IMR-90 (cell line): ENCODE data around the gene BICD1. TPM values are rescaled to one million over a fixed set of nuclear protein-coding genes. Genes with fewer than 3 reads are reported as not detected.

ENCODE experiments used
- ATAC-seq: fragments of 200-7000 bp; cut with Tn5 transposase; 2 replicates; pipeline ENCODE4 v1.9.1; 2020; ENCODE audit warnings: low read depth, mild to moderate bottlenecking, moderate library complexity
- BruUV-seq: library from RNA; stranded (reverse); fragments of 400-500 nt; replicated peaks from 2 replicates; lab custom pipeline; 2021; lab: Mats Ljungman, UMichigan
- CTCF ChIA-PET: fragments of 300-600 bp; formaldehyde crosslinking; extraction: SDS; loops from one replicate; lab custom pipeline; 2021; ENCODE audit warnings: antibody characterized with exemption; lab: Yijun Ruan, JAX
- POLR2A ChIA-PET: fragments of 300-600 bp; sonication (Branson Sonifier 250); formaldehyde crosslinking; loops from one replicate; lab custom pipeline; 2022; ENCODE audit warnings: antibody characterized with exemption; ENCODE audit not compliant: unreplicated experiment; lab: Charles Lee
- DNase-seq: peaks from one replicate; pipeline ENCODE4 v3.0.0; 2013
- H2AFZ ChIP-seq: replicated peaks from 2 replicates; pipeline ENCODE3; 2013; ENCODE audit warnings: low read length, mild to moderate bottlenecking; ENCODE audit not compliant: poor library complexity
- H2AK5ac ChIP-seq: 2 replicates; pipeline ENCODE4 v1.6.1; 2013; ENCODE audit warnings: low read depth, low read length, inconsistent platforms
- H2AK9ac ChIP-seq: replicated peaks from 2 replicates; pipeline ENCODE3; 2013; ENCODE audit warnings: mild to moderate bottlenecking, low read depth, low read length, moderate library complexity; ENCODE audit not compliant: poor library complexity
- H2BK120ac ChIP-seq: 2 replicates; pipeline ENCODE4 v1.6.1; 2013; ENCODE audit warnings: low read depth, low read length, inconsistent platforms
- H2BK15ac ChIP-seq: 3 replicates; pipeline ENCODE4 v1.6.1; 2013; ENCODE audit warnings: low read depth, low read length, inconsistent platforms
- H2BK20ac ChIP-seq: 2 replicates; pipeline ENCODE4 v1.6.1; 2013; ENCODE audit warnings: low read depth, mild to moderate bottlenecking, inconsistent platforms, low read length, moderate library complexity
- H2BK5ac ChIP-seq: 2 replicates; pipeline ENCODE4 v1.6.1; 2013; ENCODE audit warnings: mild to moderate bottlenecking, low read depth, low read length, inconsistent platforms; ENCODE audit not compliant: poor library complexity, severe bottlenecking
- H3K14ac ChIP-seq: replicated peaks from 2 replicates; pipeline ENCODE4 v1.6.1; 2013; ENCODE audit warnings: low read depth, low read length, inconsistent platforms
- H3K18ac ChIP-seq: 2 replicates; pipeline ENCODE4 v1.6.1; 2013; ENCODE audit warnings: low read depth, low read length, control low read depth
- H3K23ac ChIP-seq: 2 replicates; pipeline ENCODE4 v1.6.1; 2013; ENCODE audit warnings: low read depth, low read length, inconsistent platforms
- H3K27ac ChIP-seq: 2 replicates; pipeline ENCODE4 v1.5.1; 2013; ENCODE audit warnings: mild to moderate bottlenecking, control low read depth, low read length; ENCODE audit not compliant: insufficient read depth
- H3K27me3 ChIP-seq: 2 replicates; pipeline ENCODE4 v1.6.1; 2013; ENCODE audit warnings: low read length; ENCODE audit not compliant: control insufficient read depth, insufficient read depth
- H3K36me3 ChIP-seq: 2 replicates; pipeline ENCODE4 v1.6.1; 2013; ENCODE audit warnings: low read length, mixed read lengths; ENCODE audit not compliant: control insufficient read depth, insufficient read depth
- H3K4ac ChIP-seq: 2 replicates; pipeline ENCODE4 v1.6.1; 2013; ENCODE audit warnings: low read depth, low read length, inconsistent platforms
- H3K4me1 ChIP-seq: 2 replicates; pipeline ENCODE4 v1.6.1; 2013; ENCODE audit warnings: low read length, mixed read lengths; ENCODE audit not compliant: control insufficient read depth, insufficient read depth
- H3K4me2 ChIP-seq: 2 replicates; pipeline ENCODE4 v1.6.1; 2013; ENCODE audit warnings: low read depth, mild to moderate bottlenecking, control low read depth, low read length, moderate library complexity
- H3K4me3 ChIP-seq: 2 replicates; pipeline ENCODE4 v1.5.1; 2013; ENCODE audit warnings: low read depth, mild to moderate bottlenecking, control low read depth, low read length, moderate library complexity; ENCODE audit not compliant: insufficient read depth
- H3K56ac ChIP-seq: 2 replicates; pipeline ENCODE4 v1.6.1; 2013; ENCODE audit warnings: low read length, inconsistent platforms; ENCODE audit not compliant: insufficient read depth; ENCODE audit errors: extremely low read depth
- H3K79me1 ChIP-seq, 2 experiments: 2 replicates each; pipeline ENCODE4 v1.6.1; 2013; ENCODE audit warnings: low read length in 2 of 2, inconsistent platforms in 1 of 2, low read depth in 1 of 2
- H3K9ac ChIP-seq: 2 replicates; pipeline ENCODE4 v1.6.1; 2013; ENCODE audit warnings: low read depth, low read length, control low read depth
- H3K9me1 ChIP-seq: 2 replicates; pipeline ENCODE4 v1.6.1; 2013; ENCODE audit warnings: low read length, inconsistent platforms; ENCODE audit not compliant: insufficient read depth
- H3K9me3 ChIP-seq: 2 replicates; pipeline ENCODE4 v1.6.1; 2013; ENCODE audit warnings: low read length; ENCODE audit not compliant: control insufficient read depth, insufficient read depth
- H4K20me1 ChIP-seq: 2 replicates; pipeline ENCODE4 v1.6.1; 2013; ENCODE audit warnings: low read length, inconsistent platforms; ENCODE audit not compliant: insufficient read depth
- H4K5ac ChIP-seq: 2 replicates; pipeline ENCODE4 v1.6.1; 2013; ENCODE audit warnings: mild to moderate bottlenecking, low read depth, low read length, control low read depth
- H4K8ac ChIP-seq, 2 experiments: 2 replicates each; pipeline ENCODE4 v1.6.1; 2013; ENCODE audit warnings: low read depth in 2 of 2, low read length in 2 of 2, control low read depth in 1 of 2, inconsistent platforms in 1 of 2
- H4K91ac ChIP-seq: 2 replicates; pipeline ENCODE4 v1.6.1; 2013; ENCODE audit warnings: low read depth, low read length, inconsistent platforms; ENCODE audit not compliant: insufficient read depth
- CHD1 ChIP-seq: IDR thresholded peaks from 2 replicates; pipeline ENCODE4 v1.6.1; 2012; ENCODE audit warnings: low read depth, low read length, improper control_type of control experiment
- FOS ChIP-seq: fragments of 150-350 bp; IDR thresholded peaks from 2 replicates; pipeline ENCODE4 v1.6.1; 2016; ENCODE audit warnings: low read depth, low read length
- WGBS, 2 experiments: methylation state at CpG; one replicate each; pipeline versions ENCODE4 v1.1.5 to v1.1.7; 2013; ENCODE audit warnings: missing lambda C conversion rate in 2 of 2; ENCODE audit not compliant: insufficient read length in 1 of 2; ENCODE audit errors: extremely low coverage in 2 of 2; 5-methylcytosine and 5-hydroxymethylcytosine counted together
- dilution Hi-C: fragments of 300-500 bp; cut with HindIII; formaldehyde crosslinking; loops from one replicate; pipeline ENCODE4 v1.14.3; 2018; ENCODE audit warnings: low sequenced_read_pairs; ENCODE audit not compliant: unreplicated experiment
- in situ Hi-C: fragments of 300-500 bp; cut with MboI; formaldehyde crosslinking; loops from 3 replicates; pipeline ENCODE4 v1.14.3; 2019; ENCODE audit warnings: low sequenced_read_pairs, inconsistent platforms, mixed read lengths
- intact Hi-C: fragments of 100-400 bp; cut with micrococcal nuclease; formaldehyde crosslinking; loops from 2 replicates; pipeline ENCODE4 v1.10.0; 2022
- polyA plus RNA-seq, 3 experiments: library from polyadenylated mRNA; depleted of rRNA; stranded (reverse); fragments of >200 nt; gene quantifications; 2 replicates each; pipeline ENCODE4 v1.2.3, GENCODE V29; 2012; ENCODE audit warnings: low replicate concordance in 1 of 3
- total RNA-seq: library from RNA; depleted of rRNA; stranded (reverse); fragments of >200 nt; gene quantifications from 2 replicates; pipeline ENCODE4 v1.2.3, GENCODE V29; 2012

Gene BICD1
- total and polyA plus RNA-seq, 2 of the 4 experiments (the other 2 are of a cell fraction) = 17.2 to 21.8 TPM

- no peak overlapping the region for H2AFZ ChIP-seq
- H3K36me3 ChIP-seq = peaks cover 11% of the 10 kb centered on the region
- CTCF ChIA-PET = no interaction called here
- POLR2A ChIA-PET = no interaction called here
- no peak overlapping the region for H3K9ac ChIP-seq
- no peak overlapping the region for H2BK120ac ChIP-seq
- no peaks in the 10 kb centered on the region for H3K27me3 ChIP-seq
- H3K18ac ChIP-seq = no peak overlapping the region
- no peak overlapping the region for H4K8ac ChIP-seq
- no peak overlapping the region for H4K91ac ChIP-seq
- no TSS peak for BruUV-seq
- no peak overlapping the region for H2BK15ac ChIP-seq
- dilution Hi-C loops (no loop called here), in situ Hi-C loops (no loop called here), intact Hi-C loops (no loop called here)
- no peak for DNase-seq
- H4K20me1 ChIP-seq = no peaks in the 10 kb centered on the region
- H3K23ac ChIP-seq = no peak overlapping the region
- no peak for TF ChIP-seq CHD1
- no peak for TF ChIP-seq FOS
- H3K4ac ChIP-seq = no peak overlapping the region
- H2AK9ac ChIP-seq = no peak overlapping the region
- peaks cover 13% of the 10 kb centered on the region; the same call in 1 of the 2 replicates for H3K9me1 ChIP-seq
- peaks cover 2 to 12% of the 10 kb centered on the region in 2 experiments; a peak in 3 of 4 replicates for H3K79me1 ChIP-seq
- peaks cover 2% of the 10 kb centered on the region for H3K4me1 ChIP-seq
- H4K5ac ChIP-seq = no peak overlapping the region
- no peak overlapping the region for H2BK20ac ChIP-seq
- no peak overlapping the region for H3K56ac ChIP-seq
- no peak overlapping the region for H3K4me2 ChIP-seq
- H2AK5ac ChIP-seq = no peak overlapping the region
- WGBS, 2 experiments = 67% methylated on average over 1 of the region's 4 CpGs; no CpG with 5 or more reads in 1 of the 2 experiments
- H3K9me3 ChIP-seq = no peaks in the 10 kb centered on the region
- no peak overlapping the region for H3K4me3 ChIP-seq
- no peak for ATAC-seq
- H3K14ac ChIP-seq = no peak overlapping the region
- peak overlapping the region; percentile 29 for H2BK5ac ChIP-seq
- no peak overlapping the region for H3K27ac ChIP-seq
These were observed 227.7 kb downstream of the BICD1 start for GRCh38 chr12:32334371-32334777.
